Measurements from ENCODE around the gene KCNK3. TPM values are rescaled to one million over a fixed set of nuclear protein-coding genes. Genes with fewer than 3 reads are reported as not detected.

The KCNK3 gene
- total RNA-seq, 1 donor: under 0.01 TPM

- no peak for DNase-seq (ENCODE audit: low read depth in 2 of 3, low spot score in 2 of 3)
Observed at GRCh38 chr2:26726228-26726627, 33.7 kb downstream of the KCNK3 start.

GRCh38 chr2:26727641-26728561, 35.4 kb downstream of the KCNK3 start:
- peak in 2 of 3 donors; percentile 28 to 30 for DNase-seq (ENCODE audit: low read depth in 2 of 3, low spot score in 2 of 3)

GRCh38 chr2:26729311-26729710, 36.8 kb downstream of the KCNK3 start:
- DNase-seq (ENCODE audit: low read depth in 2 of 3, low spot score in 2 of 3): no peak

- no peak for DNase-seq (ENCODE audit: low read depth in 2 of 3, low spot score in 2 of 3)
Observed at GRCh38 chr2:26730549-26731344, 38.2 kb downstream of the KCNK3 start.

GRCh38 chr2:26731714-26732113, 39.2 kb downstream of the KCNK3 start:
- no peak for DNase-seq (ENCODE audit: low read depth in 2 of 3, low spot score in 2 of 3)

- DNase-seq (ENCODE audit: low read depth in 2 of 3, low spot score in 2 of 3): no peak
Observed at GRCh38 chr2:26732446-26732845, 39.9 kb downstream of the KCNK3 start.

GRCh38 chr2:26733413-26733812, 40.9 kb downstream of the KCNK3 start:
- DNase-seq (ENCODE audit: low read depth in 2 of 3, low spot score in 2 of 3): no peak

GRCh38 chr2:26735097-26735496, 42.6 kb downstream of the KCNK3 start:
- peak in 1 of 3 donors; percentile 18 for DNase-seq (ENCODE audit: low read depth in 2 of 3, low spot score in 2 of 3)

GRCh38 chr2:26735883-26736588, 43.5 kb downstream of the KCNK3 start:
- no peak for DNase-seq (ENCODE audit: low read depth in 2 of 3, low spot score in 2 of 3)

GRCh38 chr2:26737221-26737620, 44.7 kb downstream of the KCNK3 start:
- DNase-seq (ENCODE audit: low read depth in 2 of 3, low spot score in 2 of 3): no peak

GRCh38 chr2:26738481-26738880, 46.0 kb downstream of the KCNK3 start:
- no peak for DNase-seq (ENCODE audit: low read depth in 2 of 3, low spot score in 2 of 3)

GRCh38 chr2:26739514-26739913, 47.0 kb downstream of the KCNK3 start:
- DNase-seq (ENCODE audit: low read depth in 2 of 3, low spot score in 2 of 3): no peak

- DNase-seq (ENCODE audit: low read depth in 2 of 3, low spot score in 2 of 3): no peak
Observed at GRCh38 chr2:26740346-26740745, 47.8 kb downstream of the KCNK3 start.

GRCh38 chr2:26740890-26741302, 48.4 kb downstream of the KCNK3 start:
- DNase-seq (ENCODE audit: low read depth in 2 of 3, low spot score in 2 of 3): peak in 2 of 3 donors; percentile 73 to 84

- DNase-seq (ENCODE audit: low read depth in 2 of 3, low spot score in 2 of 3): no peak
Observed at GRCh38 chr2:26742048-26742770, 49.7 kb downstream of the KCNK3 start.

- no peak for DNase-seq (ENCODE audit: low read depth in 2 of 3, low spot score in 2 of 3)
Observed at GRCh38 chr2:26743852-26744251, 51.3 kb downstream of the KCNK3 start.

- no peak for DNase-seq (ENCODE audit: low read depth in 2 of 3, low spot score in 2 of 3)
Observed at GRCh38 chr2:26744953-26745352, 52.4 kb downstream of the KCNK3 start.

- peak; percentile 55 to 92 (median 83) for DNase-seq (ENCODE audit: low read depth in 2 of 3, low spot score in 2 of 3)
Observed at GRCh38 chr2:26745609-26746327, 53.2 kb downstream of the KCNK3 start.

GRCh38 chr2:26746934-26747333, 54.4 kb downstream of the KCNK3 start:
- no peak for DNase-seq (ENCODE audit: low read depth in 2 of 3, low spot score in 2 of 3)

All from hematopoietic multipotent progenitor cell (in vitro differentiated cells).